GM23338 (cell line): Measurements from ENCODE around the gene BAHCC1. TPM values are rescaled to one million over a fixed set of nuclear protein-coding genes. Genes with fewer than 3 reads are reported as not detected.

Experiments used
- ATAC-seq: fragments of 200-7000 bp; cut with Tn5 transposase; 3 replicates; pipeline ENCODE4 v1.9.1; 2020
- DNase-seq: peaks from one replicate; pipeline ENCODE4 v3.0.0-alpha.2; 2015; ENCODE audit warnings: low spot score
- H2AFZ ChIP-seq: fragments of 200-600 bp; sonication (generic); 2 replicates; pipeline ENCODE4 v1.8.0; 2016; ENCODE audit warnings: antibody characterized with exemption, mild to moderate bottlenecking, moderate library complexity
- H3F3A ChIP-seq: fragments of 200-600 bp; sonication (generic); replicated peaks from 2 replicates; pipeline ENCODE4 v1.8.0; 2017; ENCODE audit warnings: antibody characterized with exemption, mixed run types, low read depth
- H3K27ac ChIP-seq: fragments of 200-600 bp; sonication (generic); 2 replicates; pipeline ENCODE4 v1.6.1; 2016; ENCODE audit warnings: low read depth
- H3K27me3 ChIP-seq: fragments of 200-600 bp; sonication (generic); 2 replicates; pipeline ENCODE4 v1.8.0; 2016; ENCODE audit warnings: mild to moderate bottlenecking, mixed run types, moderate library complexity; ENCODE audit not compliant: insufficient read depth
- H3K36me3 ChIP-seq: fragments of 200-600 bp; sonication (generic); 2 replicates; pipeline ENCODE4 v1.8.0; 2016; ENCODE audit warnings: mild to moderate bottlenecking; ENCODE audit not compliant: insufficient read depth
- H3K4me1 ChIP-seq: fragments of 200-600 bp; sonication (generic); 2 replicates; pipeline ENCODE4 v1.8.0; 2016; ENCODE audit warnings: mild to moderate bottlenecking, moderate library complexity; ENCODE audit not compliant: insufficient read depth
- H3K4me2 ChIP-seq: fragments of 200-600 bp; sonication (generic); 2 replicates; pipeline ENCODE4 v1.7.1; 2017; ENCODE audit warnings: mixed run types
- H3K4me3 ChIP-seq: fragments of 200-600 bp; sonication (generic); 2 replicates; pipeline ENCODE4 v1.6.1; 2016; ENCODE audit warnings: mixed run types
- H3K79me2 ChIP-seq: fragments of 200-600 bp; sonication (generic); replicated peaks from 2 replicates; pipeline ENCODE4 v1.8.0; 2017; ENCODE audit warnings: mild to moderate bottlenecking; ENCODE audit not compliant: insufficient read depth
- H3K9me2 ChIP-seq: fragments of 200-600 bp; sonication (generic); 2 replicates; pipeline ENCODE4 v1.8.0; 2017; ENCODE audit not compliant: insufficient read depth
- H4K20me1 ChIP-seq: fragments of 200-600 bp; sonication (generic); replicated peaks from 2 replicates; pipeline ENCODE4 v1.8.0; 2017; ENCODE audit warnings: mild to moderate bottlenecking; ENCODE audit not compliant: insufficient read depth
- H3K27ac Mint-ChIP-seq: 2 replicates; pipeline ENCODE4 v1.8.0; 2020; ENCODE audit warnings: inconsistent platforms, mild to moderate bottlenecking, moderate library complexity, mixed read lengths
- H3K27me3 Mint-ChIP-seq: 3 replicates; pipeline ENCODE4 v1.8.0; 2022; ENCODE audit warnings: low read depth, mild to moderate bottlenecking, moderate library complexity, mixed read lengths, inconsistent platforms; ENCODE audit not compliant: insufficient read depth, poor library complexity
- H3K36me3 Mint-ChIP-seq: 3 replicates; pipeline ENCODE4 v1.8.0; 2021; ENCODE audit warnings: low read depth, mild to moderate bottlenecking, inconsistent platforms, moderate library complexity, mixed read lengths
- H3K4me1 Mint-ChIP-seq: 3 replicates; pipeline ENCODE4 v1.8.0; 2020; ENCODE audit warnings: mild to moderate bottlenecking, inconsistent platforms, mixed read lengths
- H3K4me3 Mint-ChIP-seq: 3 replicates; pipeline ENCODE4 v1.8.0; 2021; ENCODE audit warnings: moderate library complexity, mild to moderate bottlenecking, inconsistent platforms, mixed read lengths
- H3K9me3 Mint-ChIP-seq: 3 replicates; pipeline ENCODE4 v1.8.0; 2020; ENCODE audit warnings: moderate library complexity, mild to moderate bottlenecking, inconsistent platforms, mixed read lengths
- CREB1 ChIP-seq: fragments of 250-450 bp; sonication (Bioruptor Pico); IDR thresholded peaks from 2 replicates; pipeline ENCODE4 v1.5.0; 2020; ENCODE audit warnings: low read depth, mild to moderate bottlenecking, moderate library complexity
- EZH2 ChIP-seq: fragments of 200-600 bp; sonication (generic); IDR thresholded peaks from one replicate; pipeline ENCODE4 v1.8.0; 2017; ENCODE audit warnings: antibody characterized with exemption, mild to moderate bottlenecking, low read depth; ENCODE audit not compliant: unreplicated experiment
- EZH2phosphoT487 ChIP-seq: fragments of 200-600 bp; sonication (generic); IDR thresholded peaks from one replicate; pipeline ENCODE4 v1.8.1; 2018; ENCODE audit warnings: antibody characterized with exemption; ENCODE audit not compliant: unreplicated experiment
- JUNB ChIP-seq: IDR thresholded peaks from one replicate; pipeline ENCODE4 v1.6.1; 2016; ENCODE audit warnings: antibody characterized with exemption; ENCODE audit not compliant: unreplicated experiment
- NANOG ChIP-seq: IDR thresholded peaks from 2 replicates; pipeline ENCODE4 v1.6.1; 2016; ENCODE audit warnings: antibody characterized with exemption, borderline replicate concordance
- POLR2AphosphoS5 ChIP-seq: IDR thresholded peaks from 2 replicates; pipeline ENCODE4 v1.6.1; 2016; ENCODE audit warnings: antibody characterized with exemption, low read depth
- STAT1 ChIP-seq: IDR thresholded peaks from one replicate; pipeline ENCODE4 v1.6.1; 2016; ENCODE audit warnings: antibody characterized with exemption; ENCODE audit not compliant: unreplicated experiment
- ZNF114 ChIP-seq: fragments of 250-450 bp; sonication (Bioruptor Pico); IDR thresholded peaks from 2 replicates; pipeline ENCODE4 v1.5.0; 2020; ENCODE audit warnings: mild to moderate bottlenecking, moderate library complexity
- ZNF331 ChIP-seq: fragments of 250-450 bp; sonication (Bioruptor Pico); IDR thresholded peaks from 2 replicates; pipeline ENCODE4 v1.5.0; 2020; ENCODE audit warnings: low read depth, mild to moderate bottlenecking, moderate library complexity
- polyA plus RNA-seq: library from polyadenylated mRNA; unstranded; fragments of >200 nt; fragmentation: Nextera tagmentation; extraction: Ambion mirVana; gene quantifications from 2 replicates; pipeline ENCODE4 v1.2.1, GENCODE V29; 2016
- total RNA-seq: library from RNA; depleted of rRNA; stranded (reverse); fragments of >200 nt; shearing (Covaris generic); gene quantifications from 2 replicates; pipeline ENCODE4 v1.2.3, GENCODE V29; 2014
- TF ChIP-seq, protein P1 (sequence below): fragments of 250-450 bp; sonication (Bioruptor Pico); IDR thresholded peaks from 2 replicates; pipeline ENCODE4 v1.5.0; 2020; ENCODE audit warnings: mild to moderate bottlenecking, moderate library complexity
- TF ChIP-seq, protein P2 (sequence below), 2 experiments: fragments of 200-600 bp in 1 of 2; sonication (generic) in 1 of 2; conservative IDR thresholded peaks; 2 replicates each; pipeline versions ENCODE4 v1.5.1 to v1.6.1; 2016 to 2017; ENCODE audit warnings: antibody characterized with exemption in 2 of 2, low read depth in 2 of 2, mild to moderate bottlenecking in 2 of 2, moderate library complexity in 1 of 2
- TF ChIP-seq, protein P3 (sequence below): IDR thresholded peaks from 2 replicates; pipeline ENCODE4 v1.6.1; 2016; ENCODE audit warnings: antibody characterized with exemption
- TF ChIP-seq, protein P4 (sequence below): IDR thresholded peaks from one replicate; pipeline ENCODE4 v1.6.1; 2018; ENCODE audit warnings: antibody characterized with exemption; ENCODE audit not compliant: unreplicated experiment

Gene BAHCC1
- total and polyA plus RNA-seq, 2 experiments from 2014 or later = 0.24 to 1.1 TPM

DNA sequence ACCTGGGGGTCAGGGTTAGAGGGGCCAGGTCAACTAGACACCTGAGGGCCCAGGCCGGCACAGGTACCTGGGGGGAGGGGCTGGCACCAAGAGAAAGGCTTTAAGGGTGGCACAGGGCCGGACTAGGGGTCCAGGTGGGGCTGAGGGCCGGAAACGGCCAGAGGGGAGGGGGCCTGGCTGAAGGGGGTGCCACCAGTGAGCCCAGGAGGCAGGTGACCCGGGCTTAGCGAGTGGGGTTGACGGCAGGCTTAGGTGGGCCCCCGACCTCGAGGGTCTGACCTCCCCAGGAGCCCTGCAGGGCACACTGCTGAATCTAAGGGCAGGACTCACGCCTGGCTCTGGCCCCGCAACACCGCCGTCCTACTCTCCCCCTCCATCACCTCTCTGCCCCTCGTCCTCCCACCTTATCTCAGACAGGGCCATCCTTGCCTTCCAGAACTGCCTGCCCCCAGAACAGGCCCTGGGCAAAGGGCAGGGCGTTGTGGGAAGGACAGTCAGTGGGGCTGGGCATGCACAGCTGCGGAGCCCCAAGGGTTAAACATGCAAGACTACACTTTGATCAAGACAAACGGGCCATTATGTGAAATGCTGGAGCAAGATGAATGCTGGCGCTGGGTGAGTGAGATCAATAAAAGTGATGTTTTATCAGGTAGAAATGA is 73.0 kb downstream of the BAHCC1 start:
- H3K36me3 Mint-ChIP-seq = no peaks in the 10 kb centered on the region
- ATAC-seq = no peak
- no peaks in the 10 kb centered on the region for H3K4me1 ChIP-seq

More for the DNA sequence above, 73.0 kb downstream of the BAHCC1 start:
- H3K4me2 ChIP-seq = no peak overlapping the region
- Mint-ChIP-seq H3K4me1 (peaks cover 4% of the 10 kb centered on the region; the same call in 2 of the 3 replicates), H3K9me3 (peaks cover 3% of the 10 kb centered on the region; the same call in 2 of the 3 replicates), H3K27ac (no peak overlapping the region), H3K4me3 (no peak overlapping the region), H3K27me3 (peaks cover 8% of the 10 kb centered on the region)
- no peak overlapping the region for H3K4me3 ChIP-seq
- no peaks in the 10 kb centered on the region for H3K36me3 ChIP-seq
- no peak for TF ChIP-seq EZH2phosphoT487
- TF ChIP-seq, protein P1, sequence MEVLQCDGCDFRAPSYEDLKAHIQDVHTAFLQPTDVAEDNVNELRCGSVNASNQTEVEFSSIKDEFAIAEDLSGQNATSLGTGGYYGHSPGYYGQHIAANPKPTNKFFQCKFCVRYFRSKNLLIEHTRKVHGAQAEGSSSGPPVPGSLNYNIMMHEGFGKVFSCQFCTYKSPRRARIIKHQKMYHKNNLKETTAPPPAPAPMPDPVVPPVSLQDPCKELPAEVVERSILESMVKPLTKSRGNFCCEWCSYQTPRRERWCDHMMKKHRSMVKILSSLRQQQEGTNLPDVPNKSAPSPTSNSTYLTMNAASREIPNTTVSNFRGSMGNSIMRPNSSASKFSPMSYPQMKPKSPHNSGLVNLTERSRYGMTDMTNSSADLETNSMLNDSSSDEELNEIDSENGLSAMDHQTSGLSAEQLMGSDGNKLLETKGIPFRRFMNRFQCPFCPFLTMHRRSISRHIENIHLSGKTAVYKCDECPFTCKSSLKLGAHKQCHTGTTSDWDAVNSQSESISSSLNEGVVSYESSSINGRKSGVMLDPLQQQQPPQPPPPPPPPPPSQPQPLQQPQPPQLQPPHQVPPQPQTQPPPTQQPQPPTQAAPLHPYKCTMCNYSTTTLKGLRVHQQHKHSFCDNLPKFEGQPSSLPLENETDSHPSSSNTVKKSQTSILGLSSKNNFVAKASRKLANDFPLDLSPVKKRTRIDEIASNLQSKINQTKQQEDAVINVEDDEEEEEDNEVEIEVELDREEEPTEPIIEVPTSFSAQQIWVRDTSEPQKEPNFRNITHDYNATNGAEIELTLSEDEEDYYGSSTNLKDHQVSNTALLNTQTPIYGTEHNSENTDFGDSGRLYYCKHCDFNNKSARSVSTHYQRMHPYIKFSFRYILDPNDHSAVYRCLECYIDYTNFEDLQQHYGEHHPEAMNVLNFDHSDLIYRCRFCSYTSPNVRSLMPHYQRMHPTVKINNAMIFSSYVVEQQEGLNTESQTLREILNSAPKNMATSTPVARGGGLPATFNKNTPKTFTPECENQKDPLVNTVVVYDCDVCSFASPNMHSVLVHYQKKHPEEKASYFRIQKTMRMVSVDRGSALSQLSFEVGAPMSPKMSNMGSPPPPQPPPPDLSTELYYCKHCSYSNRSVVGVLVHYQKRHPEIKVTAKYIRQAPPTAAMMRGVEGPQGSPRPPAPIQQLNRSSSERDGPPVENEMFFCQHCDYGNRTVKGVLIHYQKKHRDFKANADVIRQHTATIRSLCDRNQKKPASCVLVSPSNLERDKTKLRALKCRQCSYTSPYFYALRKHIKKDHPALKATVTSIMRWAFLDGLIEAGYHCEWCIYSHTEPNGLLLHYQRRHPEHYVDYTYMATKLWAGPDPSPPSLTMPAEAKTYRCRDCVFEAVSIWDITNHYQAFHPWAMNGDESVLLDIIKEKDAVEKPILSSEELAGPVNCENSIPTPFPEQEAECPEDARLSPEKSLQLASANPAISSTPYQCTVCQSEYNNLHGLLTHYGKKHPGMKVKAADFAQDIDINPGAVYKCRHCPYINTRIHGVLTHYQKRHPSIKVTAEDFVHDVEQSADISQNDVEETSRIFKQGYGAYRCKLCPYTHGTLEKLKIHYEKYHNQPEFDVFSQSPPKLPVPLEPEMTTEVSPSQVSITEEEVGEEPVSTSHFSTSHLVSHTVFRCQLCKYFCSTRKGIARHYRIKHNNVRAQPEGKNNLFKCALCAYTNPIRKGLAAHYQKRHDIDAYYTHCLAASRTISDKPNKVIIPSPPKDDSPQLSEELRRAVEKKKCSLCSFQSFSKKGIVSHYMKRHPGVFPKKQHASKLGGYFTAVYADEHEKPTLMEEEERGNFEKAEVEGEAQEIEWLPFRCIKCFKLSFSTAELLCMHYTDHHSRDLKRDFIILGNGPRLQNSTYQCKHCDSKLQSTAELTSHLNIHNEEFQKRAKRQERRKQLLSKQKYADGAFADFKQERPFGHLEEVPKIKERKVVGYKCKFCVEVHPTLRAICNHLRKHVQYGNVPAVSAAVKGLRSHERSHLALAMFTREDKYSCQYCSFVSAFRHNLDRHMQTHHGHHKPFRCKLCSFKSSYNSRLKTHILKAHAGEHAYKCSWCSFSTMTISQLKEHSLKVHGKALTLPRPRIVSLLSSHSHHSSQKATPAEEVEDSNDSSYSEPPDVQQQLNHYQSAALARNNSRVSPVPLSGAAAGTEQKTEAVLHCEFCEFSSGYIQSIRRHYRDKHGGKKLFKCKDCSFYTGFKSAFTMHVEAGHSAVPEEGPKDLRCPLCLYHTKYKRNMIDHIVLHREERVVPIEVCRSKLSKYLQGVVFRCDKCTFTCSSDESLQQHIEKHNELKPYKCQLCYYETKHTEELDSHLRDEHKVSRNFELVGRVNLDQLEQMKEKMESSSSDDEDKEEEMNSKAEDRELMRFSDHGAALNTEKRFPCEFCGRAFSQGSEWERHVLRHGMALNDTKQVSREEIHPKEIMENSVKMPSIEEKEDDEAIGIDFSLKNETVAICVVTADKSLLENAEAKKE (CRISPR knock-in tag) = no peak
- TF ChIP-seq POLR2AphosphoS5 = no peak
- TF ChIP-seq, protein P2, sequence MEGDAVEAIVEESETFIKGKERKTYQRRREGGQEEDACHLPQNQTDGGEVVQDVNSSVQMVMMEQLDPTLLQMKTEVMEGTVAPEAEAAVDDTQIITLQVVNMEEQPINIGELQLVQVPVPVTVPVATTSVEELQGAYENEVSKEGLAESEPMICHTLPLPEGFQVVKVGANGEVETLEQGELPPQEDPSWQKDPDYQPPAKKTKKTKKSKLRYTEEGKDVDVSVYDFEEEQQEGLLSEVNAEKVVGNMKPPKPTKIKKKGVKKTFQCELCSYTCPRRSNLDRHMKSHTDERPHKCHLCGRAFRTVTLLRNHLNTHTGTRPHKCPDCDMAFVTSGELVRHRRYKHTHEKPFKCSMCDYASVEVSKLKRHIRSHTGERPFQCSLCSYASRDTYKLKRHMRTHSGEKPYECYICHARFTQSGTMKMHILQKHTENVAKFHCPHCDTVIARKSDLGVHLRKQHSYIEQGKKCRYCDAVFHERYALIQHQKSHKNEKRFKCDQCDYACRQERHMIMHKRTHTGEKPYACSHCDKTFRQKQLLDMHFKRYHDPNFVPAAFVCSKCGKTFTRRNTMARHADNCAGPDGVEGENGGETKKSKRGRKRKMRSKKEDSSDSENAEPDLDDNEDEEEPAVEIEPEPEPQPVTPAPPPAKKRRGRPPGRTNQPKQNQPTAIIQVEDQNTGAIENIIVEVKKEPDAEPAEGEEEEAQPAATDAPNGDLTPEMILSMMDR (conservative IDR thresholded peaks at IDR 0.05; ENCODE audit: low read depth in 2 of 2) = no peak
- TF ChIP-seq, protein P3, sequence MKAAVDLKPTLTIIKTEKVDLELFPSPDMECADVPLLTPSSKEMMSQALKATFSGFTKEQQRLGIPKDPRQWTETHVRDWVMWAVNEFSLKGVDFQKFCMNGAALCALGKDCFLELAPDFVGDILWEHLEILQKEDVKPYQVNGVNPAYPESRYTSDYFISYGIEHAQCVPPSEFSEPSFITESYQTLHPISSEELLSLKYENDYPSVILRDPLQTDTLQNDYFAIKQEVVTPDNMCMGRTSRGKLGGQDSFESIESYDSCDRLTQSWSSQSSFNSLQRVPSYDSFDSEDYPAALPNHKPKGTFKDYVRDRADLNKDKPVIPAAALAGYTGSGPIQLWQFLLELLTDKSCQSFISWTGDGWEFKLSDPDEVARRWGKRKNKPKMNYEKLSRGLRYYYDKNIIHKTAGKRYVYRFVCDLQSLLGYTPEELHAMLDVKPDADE = no peak
- TF ChIP-seq ZNF331 (CRISPR knock-in tag) = no peak
- no peak for TF ChIP-seq NANOG
- no peak for TF ChIP-seq JUNB
- no peak for TF ChIP-seq EZH2
- no peak for TF ChIP-seq CREB1
- TF ChIP-seq, protein P4, sequence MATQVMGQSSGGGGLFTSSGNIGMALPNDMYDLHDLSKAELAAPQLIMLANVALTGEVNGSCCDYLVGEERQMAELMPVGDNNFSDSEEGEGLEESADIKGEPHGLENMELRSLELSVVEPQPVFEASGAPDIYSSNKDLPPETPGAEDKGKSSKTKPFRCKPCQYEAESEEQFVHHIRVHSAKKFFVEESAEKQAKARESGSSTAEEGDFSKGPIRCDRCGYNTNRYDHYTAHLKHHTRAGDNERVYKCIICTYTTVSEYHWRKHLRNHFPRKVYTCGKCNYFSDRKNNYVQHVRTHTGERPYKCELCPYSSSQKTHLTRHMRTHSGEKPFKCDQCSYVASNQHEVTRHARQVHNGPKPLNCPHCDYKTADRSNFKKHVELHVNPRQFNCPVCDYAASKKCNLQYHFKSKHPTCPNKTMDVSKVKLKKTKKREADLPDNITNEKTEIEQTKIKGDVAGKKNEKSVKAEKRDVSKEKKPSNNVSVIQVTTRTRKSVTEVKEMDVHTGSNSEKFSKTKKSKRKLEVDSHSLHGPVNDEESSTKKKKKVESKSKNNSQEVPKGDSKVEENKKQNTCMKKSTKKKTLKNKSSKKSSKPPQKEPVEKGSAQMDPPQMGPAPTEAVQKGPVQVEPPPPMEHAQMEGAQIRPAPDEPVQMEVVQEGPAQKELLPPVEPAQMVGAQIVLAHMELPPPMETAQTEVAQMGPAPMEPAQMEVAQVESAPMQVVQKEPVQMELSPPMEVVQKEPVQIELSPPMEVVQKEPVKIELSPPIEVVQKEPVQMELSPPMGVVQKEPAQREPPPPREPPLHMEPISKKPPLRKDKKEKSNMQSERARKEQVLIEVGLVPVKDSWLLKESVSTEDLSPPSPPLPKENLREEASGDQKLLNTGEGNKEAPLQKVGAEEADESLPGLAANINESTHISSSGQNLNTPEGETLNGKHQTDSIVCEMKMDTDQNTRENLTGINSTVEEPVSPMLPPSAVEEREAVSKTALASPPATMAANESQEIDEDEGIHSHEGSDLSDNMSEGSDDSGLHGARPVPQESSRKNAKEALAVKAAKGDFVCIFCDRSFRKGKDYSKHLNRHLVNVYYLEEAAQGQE = no peak
- no peak for TF ChIP-seq STAT1
- no peak for TF ChIP-seq ZNF114 (CRISPR knock-in tag)
- no peak for DNase-seq
- no peaks in the 10 kb centered on the region for H3K79me2 ChIP-seq
- H3F3A ChIP-seq = no peaks in the 10 kb centered on the region
- no peaks in the 10 kb centered on the region for H3K27me3 ChIP-seq
- no peaks in the 10 kb centered on the region for H3K9me2 ChIP-seq
- no peak overlapping the region for H2AFZ ChIP-seq
- H4K20me1 ChIP-seq = no peaks in the 10 kb centered on the region
- no peak overlapping the region for H3K27ac ChIP-seq
